Choroid plexus epithelial cell (primary cell): ENCODE data around the gene P3H3.

ENCODE experiments used
- DNase-seq: peaks from one replicate; pipeline ENCODE4 v3.0.0-alpha.2; 2010; ENCODE audit warnings: low read depth
- H3K4me3 ChIP-seq: 2 replicates; pipeline ENCODE4 v1.5.1; 2011; ENCODE audit warnings: low read depth, mild to moderate bottlenecking, control low read depth, low read length, moderate library complexity
- CTCF ChIP-seq: conservative IDR thresholded peaks from 2 replicates; pipeline ENCODE4 v1.5.1; 2011; ENCODE audit warnings: low read depth, mild to moderate bottlenecking, control low read depth, inconsistent platforms, low read length, moderate library complexity

Gene P3H3

DNA sequence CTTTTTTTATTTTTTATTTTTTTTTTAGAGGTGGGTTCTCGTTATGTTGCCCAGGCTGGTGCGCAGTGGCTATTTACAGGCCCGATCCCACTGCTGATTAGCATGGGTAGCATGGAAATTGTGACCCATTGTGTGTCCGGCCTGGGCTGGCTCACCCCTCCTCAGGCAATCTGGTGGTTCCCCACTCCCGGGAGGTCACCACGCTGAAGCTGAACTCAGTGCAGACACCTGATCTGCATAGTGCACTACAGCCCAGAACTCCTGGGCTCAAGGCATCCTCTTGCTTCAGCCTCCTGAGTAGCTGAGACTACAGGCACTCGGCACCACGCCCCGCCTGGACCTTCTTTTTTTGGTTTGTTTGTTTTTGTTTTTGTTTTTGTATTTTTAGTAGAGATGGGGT is 44.4 kb upstream of the P3H3 start:
- H3K4me3 ChIP-seq: no peak overlapping the region
- no peak for DNase-seq
- no peak for TF ChIP-seq CTCF

DNA sequence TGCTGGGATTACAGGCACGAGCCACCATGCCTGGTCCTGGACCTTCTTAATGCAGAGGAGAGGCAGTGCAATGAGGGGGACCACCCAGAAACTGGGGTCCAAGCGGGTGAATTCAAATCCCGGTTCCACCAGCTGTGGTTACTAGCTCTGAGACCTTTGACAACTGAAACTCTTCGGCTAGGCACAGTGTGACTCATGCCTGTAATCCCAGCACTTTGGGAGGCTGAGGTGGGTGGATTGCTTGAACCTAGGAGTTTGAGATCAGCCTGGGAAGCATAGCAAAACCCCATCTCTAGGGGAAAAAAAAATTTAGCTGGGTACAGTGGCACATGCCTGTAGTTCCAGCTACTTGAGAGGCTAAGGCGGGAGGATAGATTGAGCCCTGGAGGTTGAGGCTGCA is 43.9 kb upstream of the P3H3 start:
- no peak for TF ChIP-seq CTCF
- DNase-seq: no peak
- H3K4me3 ChIP-seq: no peak overlapping the region

GRCh38 chr12:6784761-6785160 is 43.4 kb upstream of the P3H3 start:
- no peak for TF ChIP-seq CTCF
- no peak for DNase-seq
- no peak overlapping the region for H3K4me3 ChIP-seq

- no peak for DNase-seq
These were observed 41.7 kb upstream of the P3H3 start for GRCh38 chr12:6786416-6787094.

GRCh38 chr12:6787309-6787708 is 40.9 kb upstream of the P3H3 start:
- DNase-seq: no peak
- TF ChIP-seq CTCF: no peak
- H3K4me3 ChIP-seq: no peak overlapping the region

More at GRCh38 chr12:6786416-6787094, 41.7 kb upstream of the P3H3 start:
- no peak overlapping the region for H3K4me3 ChIP-seq
- TF ChIP-seq CTCF: no peak

- H3K4me3 ChIP-seq: no peak within 1 kb of the TSS
- DNase-seq: no peak
- TF ChIP-seq CTCF: no peak
These were observed 39.0 kb upstream of the P3H3 start, which contains the start of gene CD4 for GRCh38 chr12:6788972-6789924. Gene CD4, plus strand, starts transcription at chr12:6789528. Its CDS starts 10,611 bp downstream, at chr12:6800139.
